ENCODE data around the gene WARS2.

GRCh38 chr1:118984722-118985639 lies 155.5 kb downstream of the WARS2 start:
- TF ChIP-seq TAF1 (IDR thresholded peaks at IDR 0.05; ENCODE audit: low read depth) (no peak), YY1 (IDR thresholded peaks at IDR 0.05; ENCODE audit: low read depth) (no peak), REST (IDR thresholded peaks at IDR 0.05; ENCODE audit: low read depth) (no peak), EP300 (IDR thresholded peaks at IDR 0.05; ENCODE audit: borderline replicate concordance) (no peak), MAX (IDR thresholded peaks at IDR 0.05) (no peak), EGR1 (IDR thresholded peaks at IDR 0.05) (no peak), TEAD4 (IDR thresholded peaks at IDR 0.05) (no peak)
